ENCODE data around the gene SUOX. TPM values are rescaled to one million over a fixed set of nuclear protein-coding genes. Genes with fewer than 3 reads are reported as not detected.
"Not testable (repeated sequence)": the region's sequence is repeated elsewhere in the genome, so short reads cannot be mapped to it uniquely, and the experiment has no call there.

SUOX gene
- total and polyA plus RNA-seq, 2 of the 4 experiments (the other 2 are of a cell fraction): 17.8 to 19.4 TPM

GRCh38 chr12:55997535-55997859 is 421 bp downstream of the SUOX start (continued):
- TF ChIP-seq BHLHE40 (IDR thresholded peaks at IDR 0.05; ENCODE audit: low read depth, low read length) (no peak), RCOR1 (IDR thresholded peaks at IDR 0.05; ENCODE audit: insufficient replicate concordance, low read length) (no peak), FOS (IDR thresholded peaks at IDR 0.05; ENCODE audit: low read depth, low read length) (no peak)

GRCh38 chr12:55999522-55999921 is 2.4 kb downstream of the SUOX start:
- dilution Hi-C loops (cut with HindIII; ENCODE audit: low sequenced_read_pairs, unreplicated experiment); H3K27ac ChIP-seq (ENCODE audit: insufficient read depth, low read length); H2BK120ac ChIP-seq (ENCODE audit: low read depth, low read length); H4K8ac ChIP-seq (ENCODE audit: low read depth in 2 of 2, low read length in 2 of 2); H2AK5ac ChIP-seq (ENCODE audit: low read depth, low read length); H3K18ac ChIP-seq (ENCODE audit: low read depth, low read length); POLR2A ChIA-PET (ENCODE audit: unreplicated experiment); BruUV-seq (replicated peaks); H3K23ac ChIP-seq (ENCODE audit: low read depth, low read length); H3K9ac ChIP-seq (ENCODE audit: low read depth, low read length); H4K5ac ChIP-seq (ENCODE audit: low read depth, low read length); H4K20me1 ChIP-seq (ENCODE audit: insufficient read depth, low read length); H2BK15ac ChIP-seq (ENCODE audit: low read depth, low read length); H3K9me3 ChIP-seq (ENCODE audit: control insufficient read depth, insufficient read depth, low read length); H3K4ac ChIP-seq (ENCODE audit: low read depth, low read length); H2AK9ac ChIP-seq (replicated peaks; ENCODE audit: low read depth, low read length, poor library complexity); H3K4me3 ChIP-seq (ENCODE audit: insufficient read depth, low read depth, low read length); CTCF ChIA-PET; H3K4me2 ChIP-seq (ENCODE audit: low read depth, low read length); H3K4me1 ChIP-seq (ENCODE audit: control insufficient read depth, insufficient read depth, low read length); H3K27me3 ChIP-seq (ENCODE audit: control insufficient read depth, insufficient read depth, low read length); H2BK20ac ChIP-seq (ENCODE audit: low read depth, low read length); H4K91ac ChIP-seq (ENCODE audit: insufficient read depth, low read depth, low read length); ATAC-seq (ENCODE audit: low read depth); H3K14ac ChIP-seq (replicated peaks; ENCODE audit: low read depth, low read length); DNase-seq; H3K56ac ChIP-seq (ENCODE audit: extremely low read depth, insufficient read depth, low read length); H2AFZ ChIP-seq (replicated peaks; ENCODE audit: low read length, poor library complexity); H3K9me1 ChIP-seq (ENCODE audit: insufficient read depth, low read length); H2BK5ac ChIP-seq (ENCODE audit: low read depth, low read length, poor library complexity, severe bottlenecking): not testable (repeated sequence)
- intact Hi-C loops (cut with micrococcal nuclease): loop anchor here (10.0 kb wide), 1 partner anchor 105 kb away; the partner anchor contains the start of gene PA2G4
- in situ Hi-C loops (cut with MboI; ENCODE audit: low sequenced_read_pairs): loop anchor here (5.0 kb wide), 1 partner anchor 38 kb away; no protein-coding TSS in a partner anchor
- Histone ChIP-seq H3K79me1 (ENCODE audit: low read depth in 1 of 2, low read length in 2 of 2) (peaks cover 5 to 16% of the 10 kb centered on the region in 2 experiments), H3K36me3 (ENCODE audit: control insufficient read depth, insufficient read depth, low read length) (peaks cover 16% of the 10 kb centered on the region)
- WGBS, 2 experiments (ENCODE audit: extremely low coverage in 2 of 2, insufficient read length in 1 of 2): no CpG with 5 or more reads among the region's 6 CpGs

- H2BK5ac ChIP-seq (ENCODE audit: low read depth, low read length, poor library complexity, severe bottlenecking); H3K14ac ChIP-seq (replicated peaks; ENCODE audit: low read depth, low read length); H3K4me2 ChIP-seq (ENCODE audit: low read depth, low read length); H2AFZ ChIP-seq (replicated peaks; ENCODE audit: low read length, poor library complexity); ATAC-seq (ENCODE audit: low read depth); H4K91ac ChIP-seq (ENCODE audit: insufficient read depth, low read depth, low read length); H2BK120ac ChIP-seq (ENCODE audit: low read depth, low read length); H3K56ac ChIP-seq (ENCODE audit: extremely low read depth, insufficient read depth, low read length); H2BK20ac ChIP-seq (ENCODE audit: low read depth, low read length); H3K27ac ChIP-seq (ENCODE audit: insufficient read depth, low read length); H3K4ac ChIP-seq (ENCODE audit: low read depth, low read length); H4K5ac ChIP-seq (ENCODE audit: low read depth, low read length); H2AK5ac ChIP-seq (ENCODE audit: low read depth, low read length); BruUV-seq (replicated peaks); CTCF ChIA-PET; H2BK15ac ChIP-seq (ENCODE audit: low read depth, low read length); H3K27me3 ChIP-seq (ENCODE audit: control insufficient read depth, insufficient read depth, low read length); H4K20me1 ChIP-seq (ENCODE audit: insufficient read depth, low read length); H3K4me1 ChIP-seq (ENCODE audit: control insufficient read depth, insufficient read depth, low read length); H3K18ac ChIP-seq (ENCODE audit: low read depth, low read length); H4K8ac ChIP-seq (ENCODE audit: low read depth in 2 of 2, low read length in 2 of 2); H3K9me3 ChIP-seq (ENCODE audit: control insufficient read depth, insufficient read depth, low read length); dilution Hi-C loops (cut with HindIII; ENCODE audit: low sequenced_read_pairs, unreplicated experiment); DNase-seq; H3K4me3 ChIP-seq (ENCODE audit: insufficient read depth, low read depth, low read length); H3K23ac ChIP-seq (ENCODE audit: low read depth, low read length); H3K9ac ChIP-seq (ENCODE audit: low read depth, low read length); H2AK9ac ChIP-seq (replicated peaks; ENCODE audit: low read depth, low read length, poor library complexity): not testable (repeated sequence)
- peaks cover 5 to 16% of the 10 kb centered on the region in 2 experiments for H3K79me1 ChIP-seq (ENCODE audit: low read depth in 1 of 2, low read length in 2 of 2)
- peaks cover 13% of the 10 kb centered on the region; the same call in 1 of the 2 replicates for H3K9me1 ChIP-seq (ENCODE audit: insufficient read depth, low read length)
- H3K36me3 ChIP-seq (ENCODE audit: control insufficient read depth, insufficient read depth, low read length): peaks cover 18% of the 10 kb centered on the region
- POLR2A ChIA-PET (ENCODE audit: unreplicated experiment): interaction anchor here (0.7 kb wide), 1 partner anchor 170 kb away, joined by 3 read pairs; no protein-coding TSS in a partner anchor
- WGBS, 2 experiments (ENCODE audit: extremely low coverage in 2 of 2, insufficient read length in 1 of 2): 88% methylated on average over 4 of the region's 33 CpGs; no CpG with 5 or more reads in 1 of the 2 experiments
- intact Hi-C loops (cut with micrococcal nuclease) (loop anchor here (10.0 kb wide), 1 partner anchor 105 kb away; the partner anchor contains the start of gene PA2G4), in situ Hi-C loops (cut with MboI; ENCODE audit: low sequenced_read_pairs) (loop anchor here (5.0 kb wide), 1 partner anchor 37 kb away; no protein-coding TSS in a partner anchor)
Measured at GRCh38 chr12:55999999-56000540, 3.0 kb downstream of the SUOX start.

All from IMR-90 (cell line).